SK-N-SH (cell line): ENCODE results near the gene ROBO1. TPM values are rescaled to one million over a fixed set of nuclear protein-coding genes. Genes with fewer than 3 reads are reported as not detected.

Experiments used
- CTCF ChIA-PET: fragments of 300-600, 350-600 bp; formaldehyde crosslinking; extraction: SDS; loops from one replicate; lab custom pipeline; 2021; lab: Yijun Ruan, JAX
- POLR2A ChIA-PET: fragments of 350-600 bp; sonication (Branson Sonifier 250); formaldehyde crosslinking; extraction: SDS; loops from one replicate; lab custom pipeline; 2020; ENCODE audit warnings: antibody characterized with exemption, inconsistent platforms; lab: Yijun Ruan, JAX
- DNase-seq: peaks from one replicate; pipeline ENCODE4 v3.0.0; 2012
- H2AFZ ChIP-seq: fragments of 200-600 bp; sonication (generic); 2 replicates; pipeline ENCODE4 v1.8.1; 2016; ENCODE audit warnings: antibody characterized with exemption, mild to moderate bottlenecking, low read depth
- H3F3A ChIP-seq: fragments of 200-600 bp; sonication (generic); replicated peaks from 2 replicates; pipeline ENCODE3; 2016; ENCODE audit warnings: antibody characterized with exemption, mild to moderate bottlenecking; ENCODE audit not compliant: insufficient read depth
- H3K27ac ChIP-seq, 2 experiments: fragments of 200-500 bp in 1 of 2; fragments of 200-600 bp in 1 of 2; sonication (Bioruptor generic) in 1 of 2; sonication (generic), shearing (Covaris generic) in 1 of 2; 2 replicates each; pipeline versions ENCODE4 v1.5.1 to v1.6.1; 2014 to 2016; ENCODE audit warnings: low read depth in 2 of 2, inconsistent platforms in 1 of 2, low read length in 1 of 2, mild to moderate bottlenecking in 1 of 2, mixed read lengths in 1 of 2
- H3K27me3 ChIP-seq: fragments of 200-600 bp; sonication (generic), shearing (Covaris generic); 2 replicates; pipeline ENCODE4 v1.6.1; 2016; ENCODE audit warnings: mixed run types; ENCODE audit not compliant: insufficient read depth
- H3K36me3 ChIP-seq, 2 experiments: fragments of 200-500 bp in 1 of 2; fragments of 200-600 bp in 1 of 2; sonication (Bioruptor generic) in 1 of 2; sonication (generic) in 1 of 2; replicated peaks in 1 of 2; 2 replicates each; pipeline versions ENCODE3 to v1.5.1; 2014 to 2016; ENCODE audit warnings: low read length in 1 of 2, mild to moderate bottlenecking in 1 of 2; ENCODE audit not compliant: insufficient read depth in 2 of 2, control insufficient read depth in 1 of 2
- H3K4me1 ChIP-seq, 2 experiments: fragments of 200-500 bp in 1 of 2; fragments of 200-600 bp in 1 of 2; sonication (Bioruptor generic) in 1 of 2; sonication (generic), shearing (Covaris generic) in 1 of 2; 2 replicates each; pipeline versions ENCODE4 v1.5.1 to v1.6.1; 2014 to 2016; ENCODE audit warnings: low read depth in 1 of 2, low read length in 1 of 2, mixed run types in 1 of 2; ENCODE audit not compliant: insufficient read depth in 2 of 2, control insufficient read depth in 1 of 2
- H3K4me2 ChIP-seq: fragments of 200-600 bp; sonication (generic), shearing (Covaris generic); 2 replicates; pipeline ENCODE4 v1.6.1; 2017; ENCODE audit warnings: mixed run types
- H3K4me3 ChIP-seq, 2 experiments: fragments of 200-500 bp in 1 of 2; fragments of 200-600 bp in 1 of 2; sonication (Bioruptor generic) in 1 of 2; sonication (generic), shearing (Covaris generic) in 1 of 2; 2 replicates each; pipeline versions ENCODE4 v1.5.1 to v1.8.1; 2014 to 2016; ENCODE audit warnings: low read depth in 2 of 2, inconsistent platforms in 1 of 2, low read length in 1 of 2, mild to moderate bottlenecking in 1 of 2, mixed read lengths in 1 of 2, moderate library complexity in 1 of 2
- H3K79me2 ChIP-seq: fragments of 200-600 bp; sonication (generic); 2 replicates; pipeline ENCODE4 v1.8.1; 2017; ENCODE audit warnings: mild to moderate bottlenecking; ENCODE audit not compliant: insufficient read depth
- H3K9ac ChIP-seq: fragments of 200-600 bp; sonication (generic); 2 replicates; pipeline ENCODE4 v1.6.1; 2017; ENCODE audit warnings: mixed run types
- H3K9me2 ChIP-seq: fragments of 200-600 bp; sonication (generic); 2 replicates; pipeline ENCODE4 v1.6.1; 2017; ENCODE audit warnings: mixed run types
- H3K9me3 ChIP-seq: fragments of 200-600 bp; sonication (generic); 2 replicates; pipeline ENCODE4 v1.6.1; 2017; ENCODE audit warnings: mixed run types, mild to moderate bottlenecking, moderate library complexity
- H4K20me1 ChIP-seq: fragments of 200-600 bp; sonication (generic); 2 replicates; pipeline ENCODE4 v1.6.1; 2017; ENCODE audit warnings: mild to moderate bottlenecking, mixed run types; ENCODE audit not compliant: insufficient read depth
- ELF1 ChIP-seq: IDR thresholded peaks from 2 replicates; pipeline ENCODE4 v1.4.0; 2012
- FOSL2 ChIP-seq: IDR thresholded peaks from 2 replicates; pipeline ENCODE4 v1.4.0; 2012; ENCODE audit warnings: low read depth, mild to moderate bottlenecking, moderate library complexity, borderline replicate concordance
- FOXM1 ChIP-seq: IDR thresholded peaks from 2 replicates; pipeline ENCODE4 v1.4.0; 2012; ENCODE audit warnings: low read depth, mild to moderate bottlenecking
- MAX ChIP-seq: IDR thresholded peaks from 2 replicates; pipeline ENCODE4 v1.4.0; 2012; ENCODE audit warnings: low read depth
- MXI1 ChIP-seq: IDR thresholded peaks from 2 replicates; pipeline ENCODE4 v1.6.1; 2012; ENCODE audit warnings: mild to moderate bottlenecking, low read depth, low read length, improper control_type of control experiment
- RAD21 ChIP-seq: IDR thresholded peaks from 2 replicates; pipeline ENCODE4 v1.6.1; 2012; ENCODE audit warnings: mild to moderate bottlenecking, low read length
- RXRA ChIP-seq: IDR thresholded peaks from 2 replicates; pipeline ENCODE4 v1.4.0; 2012; ENCODE audit warnings: low read depth, mild to moderate bottlenecking, borderline replicate concordance
- SMC3 ChIP-seq: IDR thresholded peaks from 2 replicates; pipeline ENCODE4 v1.6.1; 2012; ENCODE audit warnings: low read depth, low read length, improper control_type of control experiment
- TCF12 ChIP-seq: IDR thresholded peaks from 2 replicates; pipeline ENCODE4 v1.4.0; 2012
- ZBTB33 ChIP-seq: IDR thresholded peaks from 2 replicates; pipeline ENCODE4 v1.4.0; 2012; ENCODE audit warnings: low read depth, borderline replicate concordance
- WGBS: methylation state at CpG from one replicate; pipeline ENCODE4 v1.1.6; 2017; ENCODE audit warnings: low lambda C conversion rate; 5-methylcytosine and 5-hydroxymethylcytosine counted together
- polyA plus RNA-seq, 3 experiments: library from polyadenylated mRNA; depleted of rRNA; stranded (reverse); fragments of >200 nt; gene quantifications; 2 replicates each; pipeline ENCODE4 v1.2.3, GENCODE V29; 2012
- TF ChIP-seq, protein P1 (sequence below): fragments of 150-350 bp; IDR thresholded peaks from 2 replicates; pipeline ENCODE4 v1.6.1; 2017; ENCODE audit warnings: antibody characterized with exemption, low read length, low read depth, borderline replicate concordance
- TF ChIP-seq, protein P2 (sequence below): IDR thresholded peaks from 2 replicates; pipeline ENCODE4; 2012
- TF ChIP-seq, protein P3 (sequence below): IDR thresholded peaks from 2 replicates; pipeline ENCODE4 v1.4.0; 2012; ENCODE audit warnings: low read depth, borderline replicate concordance

Gene ROBO1
- polyA plus RNA-seq, 1 of the 3 experiments (the other 2 are of a cell fraction), result 22.7 TPM

DNA sequence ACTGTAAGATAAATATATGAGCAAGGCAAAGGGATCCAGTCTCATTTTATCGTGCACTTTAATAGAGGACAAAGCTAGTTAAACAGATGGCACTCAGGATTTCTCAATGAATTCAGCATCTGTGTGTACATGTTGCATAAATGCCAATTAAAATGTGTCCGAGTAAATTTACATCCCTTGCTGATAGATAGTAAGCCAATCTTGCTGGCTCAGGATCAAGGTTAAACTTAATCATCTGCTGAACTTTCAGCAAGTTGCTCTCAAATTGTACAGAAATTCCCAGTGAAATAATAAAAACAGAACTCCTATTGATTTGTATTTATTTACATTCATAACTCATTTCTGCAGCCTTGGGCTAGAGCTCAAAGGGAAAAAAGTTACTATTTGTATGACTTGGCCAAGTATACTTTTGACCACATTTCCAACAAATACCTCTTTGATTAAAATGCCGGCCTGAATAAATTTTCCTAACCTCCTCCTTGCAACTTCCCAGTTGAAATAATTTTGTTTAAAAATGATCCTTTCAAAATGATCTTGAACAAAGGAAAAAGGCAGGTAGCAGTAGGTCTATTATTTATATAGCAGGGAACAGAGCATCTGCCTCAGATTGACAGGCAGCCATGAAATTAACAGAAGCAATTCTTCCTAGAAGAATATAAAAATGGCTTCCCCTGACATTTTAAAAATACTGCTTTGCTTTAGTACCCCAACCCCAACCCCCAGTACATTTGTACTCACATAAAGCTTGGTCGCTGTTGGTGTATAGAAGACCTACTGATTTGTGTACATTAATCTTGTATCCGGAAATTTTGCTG is 1001.9 kb downstream of the ROBO1 start:
- no peaks in the 10 kb centered on the region; the same call in 1 of the 2 replicates for H3K79me2 ChIP-seq
- WGBS, result 85% methylated on average over 5 of the region's 5 CpGs
- H3K27ac ChIP-seq, result no peak overlapping the region
- no peak overlapping the region for H3K4me2 ChIP-seq
- H3K36me3 ChIP-seq, result no peaks in the 10 kb centered on the region
- H3K4me3 ChIP-seq, result no peak overlapping the region
- H3K27me3 ChIP-seq, result no peaks in the 10 kb centered on the region
- ChIA-PET POLR2A (no interaction called here), CTCF (no interaction called here)
- no peak for DNase-seq
- H3K4me1 ChIP-seq, result peaks cover 0 to 4% of the 10 kb centered on the region in 2 experiments; a peak in 1 of 4 replicates
- H4K20me1 ChIP-seq, result no peaks in the 10 kb centered on the region
- TF ChIP-seq ZBTB33 (no peak), MAX (no peak), MXI1 (no peak), FOSL2 (no peak), RAD21 (no peak), TCF12 (no peak), RXRA (no peak), ELF1 (no peak), SMC3 (no peak)
- TF ChIP-seq, protein P1, sequence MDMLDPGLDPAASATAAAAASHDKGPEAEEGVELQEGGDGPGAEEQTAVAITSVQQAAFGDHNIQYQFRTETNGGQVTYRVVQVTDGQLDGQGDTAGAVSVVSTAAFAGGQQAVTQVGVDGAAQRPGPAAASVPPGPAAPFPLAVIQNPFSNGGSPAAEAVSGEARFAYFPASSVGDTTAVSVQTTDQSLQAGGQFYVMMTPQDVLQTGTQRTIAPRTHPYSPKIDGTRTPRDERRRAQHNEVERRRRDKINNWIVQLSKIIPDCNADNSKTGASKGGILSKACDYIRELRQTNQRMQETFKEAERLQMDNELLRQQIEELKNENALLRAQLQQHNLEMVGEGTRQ, result no peak
- H3K9me3 ChIP-seq, result no peaks in the 10 kb centered on the region
- H2AFZ ChIP-seq, result no peak overlapping the region
- no peaks in the 10 kb centered on the region for H3K9me2 ChIP-seq
- H3K9ac ChIP-seq, result no peak overlapping the region
- peaks cover 3% of the 10 kb centered on the region for H3F3A ChIP-seq

DNA sequence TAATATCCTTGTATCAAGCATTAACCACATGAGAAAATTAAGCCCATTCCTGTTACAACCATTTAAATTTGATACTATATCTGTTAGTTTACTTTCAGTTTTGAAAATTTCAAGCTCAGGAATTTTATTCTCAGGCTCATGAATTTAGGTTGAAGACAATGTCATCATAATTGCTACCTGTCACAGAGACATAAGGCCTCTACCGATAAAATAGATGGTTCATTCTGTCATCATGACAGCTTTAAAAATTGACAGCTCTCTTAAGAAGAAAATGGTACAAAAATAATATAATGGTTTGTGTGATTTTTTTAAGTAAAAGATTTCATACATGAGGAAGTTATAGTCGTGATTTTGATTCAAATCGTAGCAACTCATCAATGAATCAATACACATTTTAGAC is 1003.2 kb downstream of the ROBO1 start:
- no peak for DNase-seq
- no peaks in the 10 kb centered on the region for H3K36me3 ChIP-seq
- H3K9me2 ChIP-seq, result no peaks in the 10 kb centered on the region
- POLR2A ChIA-PET, result no interaction called here
- H3K27ac ChIP-seq, result no peak overlapping the region
- no peaks in the 10 kb centered on the region for H3K9me3 ChIP-seq
- 88% methylated on average over 3 of the region's 3 CpGs for WGBS
- H3K9ac ChIP-seq, result no peak overlapping the region
- no peaks in the 10 kb centered on the region for H4K20me1 ChIP-seq
- H3K4me1 ChIP-seq, result peaks cover 0 to 4% of the 10 kb centered on the region in 2 experiments; a peak in 1 of 4 replicates
- TF ChIP-seq FOSL2 (no peak), RAD21 (no peak), FOXM1 (no peak)
- TF ChIP-seq, protein P2, sequence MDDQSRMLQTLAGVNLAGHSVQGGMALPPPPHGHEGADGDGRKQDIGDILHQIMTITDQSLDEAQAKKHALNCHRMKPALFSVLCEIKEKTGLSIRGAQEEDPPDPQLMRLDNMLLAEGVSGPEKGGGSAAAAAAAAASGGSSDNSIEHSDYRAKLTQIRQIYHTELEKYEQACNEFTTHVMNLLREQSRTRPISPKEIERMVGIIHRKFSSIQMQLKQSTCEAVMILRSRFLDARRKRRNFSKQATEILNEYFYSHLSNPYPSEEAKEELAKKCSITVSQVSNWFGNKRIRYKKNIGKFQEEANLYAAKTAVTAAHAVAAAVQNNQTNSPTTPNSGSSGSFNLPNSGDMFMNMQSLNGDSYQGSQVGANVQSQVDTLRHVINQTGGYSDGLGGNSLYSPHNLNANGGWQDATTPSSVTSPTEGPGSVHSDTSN, result no peak
- TF ChIP-seq, protein P3, sequence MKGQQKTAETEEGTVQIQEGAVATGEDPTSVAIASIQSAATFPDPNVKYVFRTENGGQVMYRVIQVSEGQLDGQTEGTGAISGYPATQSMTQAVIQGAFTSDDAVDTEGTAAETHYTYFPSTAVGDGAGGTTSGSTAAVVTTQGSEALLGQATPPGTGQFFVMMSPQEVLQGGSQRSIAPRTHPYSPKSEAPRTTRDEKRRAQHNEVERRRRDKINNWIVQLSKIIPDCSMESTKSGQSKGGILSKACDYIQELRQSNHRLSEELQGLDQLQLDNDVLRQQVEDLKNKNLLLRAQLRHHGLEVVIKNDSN, result no peak
- TF ChIP-seq, all 33 proteins: peak for 0
- Histone ChIP-seq H3K79me2 (no peaks in the 10 kb centered on the region; the same call in 1 of the 2 replicates), H2AFZ (no peak overlapping the region), H3K4me3 (no peak overlapping the region), H3F3A (peaks cover 3% of the 10 kb centered on the region), H3K27me3 (no peaks in the 10 kb centered on the region), H3K4me2 (no peak overlapping the region)
- CTCF ChIA-PET, result interaction anchor here (0.8 to 1.6 kb wide), 2 partner anchors 12 to 64 kb away, joined by 3 to 4 read pairs; no protein-coding TSS in a partner anchor
